TTC549 (cell line): ENCODE data around the gene CACNA2D3.

Source experiments
- FAIRE-seq: peaks from 2 replicates; lab custom pipeline; 2012; peaks lifted over from hg19 to GRCh38; lab: Jason Lieb, UNC

Gene CACNA2D3

GRCh38 chr3:54127499-54128056 is 5.2 kb downstream of the CACNA2D3 start:
- FAIRE-seq = no peak

GRCh38 chr3:54131026-54131605 is 8.8 kb downstream of the CACNA2D3 start:
- FAIRE-seq = no peak

- FAIRE-seq = no peak
Observed at GRCh38 chr3:54131890-54132289, 9.5 kb downstream of the CACNA2D3 start.

GRCh38 chr3:54132685-54133084 is 10.3 kb downstream of the CACNA2D3 start:
- FAIRE-seq = no peak

GRCh38 chr3:54133196-54133595 is 10.8 kb downstream of the CACNA2D3 start:
- no peak for FAIRE-seq

GRCh38 chr3:54134155-54134554 is 11.8 kb downstream of the CACNA2D3 start:
- no peak for FAIRE-seq

- no peak for FAIRE-seq
Observed at GRCh38 chr3:54134713-54135112, 12.4 kb downstream of the CACNA2D3 start.

- no peak for FAIRE-seq
Observed at GRCh38 chr3:54137311-54137710, 15.0 kb downstream of the CACNA2D3 start.

- no peak for FAIRE-seq
Observed at GRCh38 chr3:54138937-54139547, 16.7 kb downstream of the CACNA2D3 start.

- no peak for FAIRE-seq
Observed at GRCh38 chr3:54139630-54140029, 17.3 kb downstream of the CACNA2D3 start.

GRCh38 chr3:54144284-54144683 is 21.9 kb downstream of the CACNA2D3 start:
- FAIRE-seq = no peak

GRCh38 chr3:54146506-54147239 is 24.3 kb downstream of the CACNA2D3 start:
- FAIRE-seq = no peak

GRCh38 chr3:54150864-54151467 is 28.6 kb downstream of the CACNA2D3 start:
- FAIRE-seq = no peak

GRCh38 chr3:54153477-54153876 is 31.1 kb downstream of the CACNA2D3 start:
- no peak for FAIRE-seq

- no peak for FAIRE-seq
Observed at GRCh38 chr3:54157860-54158259, 35.5 kb downstream of the CACNA2D3 start.

GRCh38 chr3:54159917-54160316 is 37.6 kb downstream of the CACNA2D3 start:
- FAIRE-seq = no peak

- FAIRE-seq = no peak
Observed at GRCh38 chr3:54163441-54163840, 41.1 kb downstream of the CACNA2D3 start.

GRCh38 chr3:54164192-54164975 is 42.0 kb downstream of the CACNA2D3 start:
- no peak for FAIRE-seq

GRCh38 chr3:54165865-54166264 is 43.5 kb downstream of the CACNA2D3 start:
- FAIRE-seq = no peak

- no peak for FAIRE-seq
Observed at GRCh38 chr3:54167999-54168398, 45.6 kb downstream of the CACNA2D3 start.

- no peak for FAIRE-seq
Observed at GRCh38 chr3:54168451-54168850, 46.1 kb downstream of the CACNA2D3 start.

- no peak for FAIRE-seq
Observed at GRCh38 chr3:54169524-54169923, 47.2 kb downstream of the CACNA2D3 start.
